Peyer's patch (tissue), 4 donors: Measurements from ENCODE around the gene PAQR9. TPM values are rescaled to one million over a fixed set of nuclear protein-coding genes. Genes with fewer than 3 reads are reported as not detected.

Experiments
- DNase-seq, 3 donors: peaks; one replicate each; pipeline ENCODE4 v3.0.0-alpha.2; 2017 to 2019
- H3K27ac ChIP-seq, 4 donors: fragments of 200-600 bp; sonication (generic); one replicate each; pipeline ENCODE4 v1.5.1; 2016 to 2019
- H3K27me3 ChIP-seq, 2 donors: fragments of 200-600 bp; sonication (generic); one replicate each; pipeline ENCODE4 v1.5.1; 2019
- H3K36me3 ChIP-seq, 3 donors: fragments of 200-600 bp; sonication (generic); one replicate each; pipeline ENCODE4 v1.5.1; 2016 to 2019
- H3K4me1 ChIP-seq, 4 donors: fragments of 200-600 bp; sonication (generic); one replicate each; pipeline ENCODE4 v1.5.1; 2016 to 2019
- H3K4me3 ChIP-seq, 4 donors: fragments of 200-600 bp; sonication (generic); 1 replicate in 3 of 4; 2 replicates in 1 of 4; pipeline ENCODE4 v1.5.1; 2016 to 2019; ENCODE audit warnings: mild to moderate bottlenecking in 1 of 4
- H3K9me3 ChIP-seq, 4 donors: fragments of 200-600 bp; sonication (generic); one replicate each; pipeline ENCODE4 v1.5.1; 2016 to 2019; ENCODE audit warnings: mild to moderate bottlenecking in 1 of 4
- CTCF ChIP-seq, 6 experiments: fragments of 450-650 bp in 4 of 6; fragments of 200-600 bp in 2 of 6; sonication (generic) in 1 of 6; IDR thresholded peaks; one replicate each; pipeline ENCODE4 v1.5.1; 2017 to 2019; ENCODE audit warnings: antibody characterized with exemption in 6 of 6, mild to moderate bottlenecking in 3 of 6, moderate library complexity in 1 of 6
- POLR2A ChIP-seq, 2 donors: fragments of 450-650 bp; IDR thresholded peaks; one replicate each; pipeline ENCODE4 v1.5.1; 2017; ENCODE audit warnings: antibody characterized with exemption in 2 of 2, mild to moderate bottlenecking in 2 of 2, moderate library complexity in 2 of 2
- small RNA-seq, 2 donors: library from RNA; depleted of rRNA; stranded (forward); fragments of <200 nt; gene quantifications; one replicate each; pipeline ENCODE3, GENCODE V24; 2016
- total RNA-seq, 4 donors: library from RNA; depleted of rRNA; stranded (reverse); fragments of >200 nt; gene quantifications; one replicate each; pipeline ENCODE4 v1.1.0, GENCODE V29; 2016

PAQR9 gene
- total RNA-seq, 4 donors from 2014 or later, result not detected

- Histone ChIP-seq H3K4me1 (no peaks in the 10 kb centered on the region), H3K9me3 (no peaks in the 10 kb centered on the region), H3K4me3 (no peak overlapping the region), H3K27me3 (no peaks in the 10 kb centered on the region), H3K27ac (no peak overlapping the region), H3K36me3 (no peaks in the 10 kb centered on the region)
- no peak for DNase-seq
- no peak for TF ChIP-seq CTCF (IDR thresholded peaks at IDR 0.05)
- TF ChIP-seq POLR2A (IDR thresholded peaks at IDR 0.05), result no peak
Measured at GRCh38 chr3:142915636-142916035, 47.8 kb downstream of the PAQR9 start.

- H3K27me3 ChIP-seq, result no peaks in the 10 kb centered on the region
- H3K9me3 ChIP-seq, result no peaks in the 10 kb centered on the region
- H3K4me3 ChIP-seq, result no peak overlapping the region
- DNase-seq, result no peak
- H3K4me1 ChIP-seq, result no peaks in the 10 kb centered on the region
- H3K36me3 ChIP-seq, result no peaks in the 10 kb centered on the region
- no peak overlapping the region for H3K27ac ChIP-seq
- TF ChIP-seq CTCF (IDR thresholded peaks at IDR 0.05), result no peak
- TF ChIP-seq POLR2A (IDR thresholded peaks at IDR 0.05), result no peak
Measured at GRCh38 chr3:142914286-142914811, 49.1 kb downstream of the PAQR9 start.

GRCh38 chr3:142913432-142913831 is 50.0 kb downstream of the PAQR9 start:
- Histone ChIP-seq H3K27ac (no peak overlapping the region), H3K4me3 (no peak overlapping the region), H3K36me3 (no peaks in the 10 kb centered on the region), H3K9me3 (no peaks in the 10 kb centered on the region), H3K4me1 (no peaks in the 10 kb centered on the region), H3K27me3 (no peaks in the 10 kb centered on the region)
- no peak for DNase-seq
- TF ChIP-seq CTCF (IDR thresholded peaks at IDR 0.05) (no peak), POLR2A (IDR thresholded peaks at IDR 0.05) (no peak)

GRCh38 chr3:142912402-142913172 is 50.9 kb downstream of the PAQR9 start:
- no peaks in the 10 kb centered on the region for H3K36me3 ChIP-seq
- H3K27me3 ChIP-seq, result no peaks in the 10 kb centered on the region
- TF ChIP-seq POLR2A (IDR thresholded peaks at IDR 0.05) (no peak), CTCF (IDR thresholded peaks at IDR 0.05) (no peak)
- no peak for DNase-seq
- no peaks in the 10 kb centered on the region for H3K4me1 ChIP-seq
- H3K9me3 ChIP-seq, result no peaks in the 10 kb centered on the region
- H3K27ac ChIP-seq, result no peak overlapping the region
- H3K4me3 ChIP-seq, result no peak overlapping the region

Small RNA genes within 50 kb of the gene (small RNA-seq; reads per million reads assigned to genes)
- gene AC021074.2, result 0 reads per million in 2 donors

Other genes with a start within 250 kb of the PAQR9 start
- gene TRPC1, start 239.6 kb downstream of the PAQR9 start, total RNA-seq, result 10 to 100 TPM in 1 of 4 donors, 1 to 10 TPM in 3; 1.1 to 12.4 (median 3.4) TPM
- gene PCOLCE2, start 74.6 kb downstream of the PAQR9 start, total RNA-seq, result 1 to 10 TPM in 3 of 4 donors, not detected in 1; 2.3 to 3.2 (median 2.5) TPM
- gene U2SURP, start 37.9 kb upstream of the PAQR9 start, total RNA-seq, result 100 to 1,000 TPM in 1 of 4 donors, 10 to 100 TPM in 3; 67.4 to 138 (median 78.8) TPM
- gene CHST2, start 156.1 kb upstream of the PAQR9 start, total RNA-seq, result 10 to 100 TPM in 1 of 4 donors, 1 to 10 TPM in 3; 2.8 to 20.6 (median 7.9) TPM